OCI-M2 (cell line): ENCODE data around the gene ADISSP.
"Not testable (repeated sequence)": the region's sequence is repeated elsewhere in the genome, so short reads cannot be mapped to it uniquely, and the experiment has no call there.

Experiments used
- DNase-seq: peaks from one replicate; lab custom pipeline; 2025; ENCODE audit not compliant: unreplicated experiment; lab: John Stamatoyannopoulos, UW

Gene ADISSP

DNA sequence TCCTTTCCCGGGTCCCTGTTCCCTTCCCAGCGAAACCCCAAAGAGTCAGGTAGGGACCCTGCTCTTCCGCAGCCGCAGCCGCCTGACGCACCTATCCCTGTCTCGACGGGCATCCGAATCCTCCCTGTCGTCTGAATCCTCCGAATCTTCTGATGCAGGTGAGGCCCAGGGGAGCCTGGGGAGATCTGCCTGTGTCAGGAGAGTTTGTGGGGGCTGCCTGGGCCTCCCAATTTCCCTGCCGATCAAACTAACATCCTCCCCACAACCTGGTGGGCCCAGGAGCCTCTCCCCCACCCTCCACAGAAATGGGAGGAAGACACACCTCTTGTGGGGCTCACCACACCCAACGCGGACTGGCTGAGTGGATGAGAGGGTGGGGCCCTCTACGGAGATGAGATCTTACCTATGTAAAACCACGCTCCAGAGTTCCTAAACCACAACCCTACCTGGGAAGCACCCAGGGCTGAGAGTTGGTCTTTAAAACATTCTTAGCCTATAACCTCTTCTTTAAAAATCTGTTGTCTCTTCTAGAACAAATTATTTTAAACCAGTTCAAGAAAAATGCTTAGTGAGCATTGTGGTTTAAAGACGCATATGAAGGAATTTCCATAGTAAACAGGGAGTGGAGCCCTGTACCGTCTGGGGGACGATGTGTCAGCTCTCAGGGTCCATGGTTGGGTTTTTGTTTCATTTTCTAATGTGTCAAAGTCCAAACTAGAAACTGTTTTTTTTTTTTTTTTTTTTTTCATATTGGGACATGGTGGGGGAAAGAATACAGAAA, 30.2 kb upstream of the ADISSP start:
- DNase-seq: no peak

DNA sequence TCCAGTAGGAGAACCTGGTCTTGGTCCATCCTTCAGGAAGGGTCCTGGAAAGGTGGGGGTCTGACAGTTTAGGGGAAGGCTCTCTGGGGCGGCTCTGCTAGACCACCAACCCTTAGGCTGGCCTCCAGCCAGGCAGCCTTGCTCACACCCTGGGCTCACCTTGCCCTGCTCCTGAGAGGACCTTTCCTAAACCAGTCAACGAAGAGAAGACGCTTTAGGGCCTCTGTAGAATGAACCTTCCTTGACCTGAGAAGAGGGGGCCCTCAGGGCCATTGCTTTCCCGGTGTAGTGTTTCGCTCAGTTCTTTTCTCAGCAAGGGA, 29.6 kb upstream of the ADISSP start:
- DNase-seq: no peak

DNA sequence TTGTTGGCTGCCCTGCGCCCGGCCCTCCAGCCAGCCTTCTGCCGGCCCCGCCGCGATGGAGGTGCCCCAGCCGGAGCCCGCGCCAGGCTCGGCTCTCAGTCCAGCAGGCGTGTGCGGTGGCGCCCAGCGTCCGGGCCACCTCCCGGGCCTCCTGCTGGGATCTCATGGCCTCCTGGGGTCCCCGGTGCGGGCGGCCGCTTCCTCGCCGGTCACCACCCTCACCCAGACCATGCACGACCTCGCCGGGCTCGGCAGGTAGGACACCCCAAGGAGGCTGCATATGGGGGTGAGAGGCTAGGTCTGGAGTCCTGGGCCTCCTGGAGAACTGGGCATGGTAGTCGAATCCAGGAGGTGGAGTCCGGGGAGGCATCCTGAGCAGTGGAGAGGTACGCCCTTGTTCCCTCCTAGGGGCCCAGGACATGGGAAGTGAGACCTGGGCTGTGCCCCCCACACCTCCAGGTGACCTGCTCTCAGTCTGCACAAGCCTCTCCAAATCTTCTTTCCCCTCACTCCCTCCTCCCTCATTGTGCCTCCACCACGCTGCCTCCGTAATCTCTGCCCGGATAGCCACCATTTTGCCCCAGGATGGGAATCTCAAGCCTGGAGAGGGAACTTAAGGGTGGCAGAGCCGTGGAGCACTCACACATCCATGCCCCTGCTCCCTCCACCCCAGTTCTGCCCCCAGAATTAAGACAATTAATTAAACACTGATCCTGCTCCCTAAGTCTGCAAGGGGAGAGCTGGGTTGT, 29.1 kb upstream of the ADISSP start:
- no peak for DNase-seq

DNA sequence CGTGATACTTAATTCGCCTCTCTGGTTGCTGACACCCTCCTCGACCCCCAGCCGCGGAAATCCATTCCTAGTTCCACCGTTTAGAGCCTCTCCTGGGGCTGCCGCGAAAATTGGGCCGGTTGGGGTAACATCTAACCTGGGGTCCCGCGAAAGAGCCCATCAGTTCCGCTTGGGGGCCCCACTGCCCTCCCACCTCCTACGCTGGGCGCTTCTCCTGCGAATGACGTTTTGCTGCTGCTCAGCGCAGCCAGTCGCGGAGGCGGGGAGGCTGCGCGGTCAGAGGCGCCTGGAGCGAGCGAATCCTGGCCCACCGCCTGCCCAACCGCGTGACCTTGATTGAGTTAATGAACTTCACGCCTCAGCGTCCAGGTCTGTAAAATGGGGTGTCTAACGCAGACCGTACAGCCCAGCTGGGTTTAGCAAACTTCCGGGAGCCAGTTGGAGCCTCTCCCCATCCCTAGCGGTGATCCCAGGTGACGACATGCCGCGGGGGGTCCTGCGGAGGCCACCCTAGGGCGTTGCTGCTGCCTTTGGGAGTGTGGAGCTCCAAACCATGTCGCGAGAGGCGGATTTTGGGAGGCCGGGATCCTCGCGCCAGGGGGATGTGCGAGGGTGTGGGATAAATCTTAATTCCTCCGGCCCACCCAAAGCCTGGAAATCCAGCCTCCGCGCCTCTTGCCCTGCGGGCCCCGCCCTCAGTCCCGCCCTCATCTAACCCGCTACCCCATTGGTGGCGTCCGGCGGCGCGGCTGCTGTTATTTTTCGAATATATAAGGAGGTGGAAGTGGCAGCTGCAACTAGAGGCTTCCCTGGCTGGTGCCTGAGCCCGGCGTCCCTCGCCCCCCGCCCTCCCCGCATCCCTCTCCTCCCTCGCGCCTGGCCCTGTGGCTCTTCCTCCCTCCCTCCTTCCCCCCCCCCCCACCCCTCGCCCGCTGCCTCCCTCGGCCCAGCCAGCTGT, 28.2 kb upstream of the ADISSP start, which contains the start of gene CDC25B:
CDC25B (plus strand) TSS at position 800 of the 958 bp plus-strand sequence. CDS start 222 bp downstream, outside the sequence.
- peak; percentile 54 for DNase-seq

DNA sequence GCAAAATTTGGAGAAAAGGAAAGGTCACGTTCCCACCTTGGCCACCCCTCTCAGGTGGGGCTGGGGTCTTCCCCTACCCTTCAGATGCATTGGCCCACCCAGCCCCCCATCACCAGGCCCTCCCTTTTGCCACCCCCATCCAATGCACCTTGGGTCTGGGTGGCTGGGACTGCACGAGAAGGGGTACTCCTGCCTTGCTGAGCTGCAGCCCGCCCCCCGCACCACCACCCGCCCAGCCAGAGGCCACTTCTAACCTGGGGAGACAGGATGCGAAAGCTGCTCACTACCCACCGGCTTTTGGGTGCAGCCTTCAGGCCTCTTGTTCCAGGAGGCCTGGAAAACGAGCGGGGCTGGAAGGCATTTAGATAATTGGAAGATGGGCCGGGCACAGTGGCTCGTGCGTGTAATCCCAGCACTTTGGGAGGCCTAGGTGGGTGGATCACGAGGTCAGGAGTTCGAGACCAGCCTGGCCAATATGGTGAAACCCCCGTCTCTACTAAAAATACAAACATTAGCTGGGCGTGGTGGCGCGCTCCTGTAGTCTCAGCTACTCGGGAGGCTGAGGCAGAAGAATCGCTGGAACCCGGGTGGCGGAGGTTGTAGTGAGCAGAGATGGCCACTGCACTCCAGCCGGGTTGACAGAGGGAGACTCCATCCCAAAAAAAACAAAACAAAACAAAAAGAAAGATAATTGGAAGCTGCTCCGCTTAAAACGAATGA, 27.3 kb upstream of the ADISSP start:
- DNase-seq: no peak

DNA sequence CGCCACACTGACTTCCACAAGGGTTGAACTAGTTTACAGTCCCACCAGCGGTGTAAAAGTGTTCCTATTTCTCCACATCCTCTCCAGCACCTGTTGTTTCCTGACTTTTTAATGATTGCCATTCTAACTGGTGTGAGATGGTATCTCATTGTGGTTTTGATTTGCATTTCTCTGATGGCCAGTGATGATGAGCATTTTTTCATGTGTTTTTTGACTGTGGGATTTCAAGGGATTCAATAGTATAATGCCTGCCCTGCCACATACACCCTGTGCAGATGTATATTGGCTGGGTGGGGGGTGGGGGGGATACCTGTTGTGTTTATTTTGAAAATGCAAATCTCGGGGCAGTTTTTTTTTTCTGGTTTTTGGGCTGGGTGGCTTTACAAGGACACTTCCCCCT, 26.6 kb upstream of the ADISSP start:
- not testable (repeated sequence) for DNase-seq

DNA sequence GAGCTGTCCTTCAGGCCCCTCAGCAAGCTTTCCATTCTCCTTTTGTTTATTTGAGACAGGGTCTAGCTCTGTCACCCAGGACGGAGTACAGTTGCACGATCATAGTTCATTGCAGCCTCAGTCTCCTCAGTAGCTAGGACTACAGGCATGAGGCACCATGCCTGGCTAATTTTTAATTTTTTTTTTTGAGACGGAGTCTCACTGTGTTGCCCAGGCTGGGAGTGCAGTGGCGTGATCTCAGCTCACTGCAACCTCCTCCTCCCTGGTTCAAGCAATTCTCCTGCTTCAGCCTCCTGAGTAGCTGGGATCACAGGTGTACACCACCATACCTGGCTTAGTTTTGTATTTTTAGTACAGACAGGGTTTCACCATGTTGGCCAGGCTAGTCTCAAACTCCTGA, 21.6 kb upstream of the ADISSP start:
- DNase-seq: not testable (repeated sequence)

DNA sequence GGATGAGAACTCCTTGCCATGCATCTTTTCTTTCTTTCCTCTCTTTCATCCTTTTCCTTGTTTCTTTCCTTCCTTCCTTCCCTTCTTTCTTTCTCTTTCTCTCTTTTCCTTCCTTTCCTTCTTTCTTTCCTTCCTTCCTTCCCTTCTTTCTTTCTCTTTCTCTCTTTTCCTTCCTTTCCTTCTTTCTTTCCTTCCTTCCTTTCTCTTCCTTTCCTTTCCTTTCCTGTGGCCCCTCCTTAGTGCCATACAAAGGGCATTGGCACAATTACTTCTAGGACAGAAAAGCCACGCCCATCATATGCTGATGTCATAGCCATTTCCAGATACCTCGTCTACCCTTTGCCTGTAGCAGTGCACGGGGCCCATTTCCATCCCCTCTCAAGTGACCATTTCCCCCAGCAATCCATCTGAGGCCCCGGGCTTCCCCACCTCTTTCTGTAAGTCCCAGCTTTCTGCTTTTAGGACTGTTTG, 21.2 kb upstream of the ADISSP start:
- DNase-seq: no peak

DNA sequence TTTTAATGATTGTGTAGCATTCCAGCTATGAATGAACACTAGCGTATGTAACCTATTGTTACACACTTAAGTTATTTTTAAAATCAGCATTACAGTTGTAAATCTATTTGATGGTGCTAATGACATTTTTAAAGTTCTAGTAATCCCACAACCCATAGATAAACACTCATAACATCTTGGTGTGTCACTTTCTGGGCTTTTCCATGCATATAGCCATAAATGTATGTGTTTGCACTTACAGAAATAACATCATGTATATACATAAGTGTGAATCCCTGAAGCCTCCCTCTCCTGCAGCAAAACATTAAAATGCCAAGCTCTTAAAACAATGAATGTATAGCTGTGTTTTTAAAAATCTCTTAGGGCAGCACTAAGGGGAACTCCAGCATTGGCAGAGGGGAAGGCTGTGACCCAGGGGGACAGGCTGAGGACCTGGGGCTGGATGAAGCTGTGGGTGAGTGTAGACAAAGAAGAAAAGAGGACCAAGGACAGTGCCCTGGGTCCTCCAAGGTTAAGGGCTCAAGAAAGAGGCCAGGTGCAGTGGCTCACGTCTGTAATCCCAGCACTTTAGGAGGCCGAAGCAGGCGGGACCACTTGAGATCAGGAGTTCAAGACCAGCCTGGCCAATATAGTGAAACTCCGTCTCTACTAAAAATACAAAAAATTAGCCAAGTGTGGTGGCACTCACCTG, 19.9 kb upstream of the ADISSP start:
- no peak for DNase-seq

DNA sequence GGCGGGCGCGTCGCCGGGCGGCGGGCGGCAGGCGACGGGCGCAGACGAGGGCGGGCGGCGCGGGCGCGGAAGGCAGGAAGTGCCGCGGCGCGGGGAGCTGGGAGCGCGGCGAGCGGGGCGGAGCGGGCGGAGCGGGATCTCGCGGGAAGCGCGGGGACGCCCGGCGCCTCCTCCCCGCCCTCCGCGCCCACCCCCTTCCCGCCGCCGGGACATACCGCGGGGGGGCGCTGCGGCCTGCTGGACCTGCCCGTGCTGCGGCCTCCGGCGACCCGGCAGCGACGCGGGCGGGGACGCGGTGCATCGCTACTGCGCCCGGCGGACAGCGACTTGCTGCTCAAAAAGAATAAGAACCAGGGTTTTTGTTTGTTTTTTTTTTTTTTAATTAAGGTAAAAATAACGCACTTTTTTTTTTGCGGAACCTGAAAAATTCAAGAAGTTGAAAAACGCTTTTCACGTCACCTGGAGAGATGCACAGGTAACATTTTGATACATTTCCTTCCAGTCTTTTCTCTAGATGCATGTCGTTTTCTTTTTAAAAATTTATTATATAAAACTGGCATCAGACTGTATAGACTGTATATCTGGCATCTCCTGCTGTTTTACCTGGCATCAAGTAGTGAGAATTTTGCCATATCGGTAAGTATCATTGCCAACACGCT, 19.2 kb upstream of the ADISSP start, which contains the start of gene CENPB:
CENPB (minus strand) TSS at position 76 of the 659 bp plus-strand sequence. CDS start 257 bp downstream, outside the sequence.
- no peak for DNase-seq

DNA sequence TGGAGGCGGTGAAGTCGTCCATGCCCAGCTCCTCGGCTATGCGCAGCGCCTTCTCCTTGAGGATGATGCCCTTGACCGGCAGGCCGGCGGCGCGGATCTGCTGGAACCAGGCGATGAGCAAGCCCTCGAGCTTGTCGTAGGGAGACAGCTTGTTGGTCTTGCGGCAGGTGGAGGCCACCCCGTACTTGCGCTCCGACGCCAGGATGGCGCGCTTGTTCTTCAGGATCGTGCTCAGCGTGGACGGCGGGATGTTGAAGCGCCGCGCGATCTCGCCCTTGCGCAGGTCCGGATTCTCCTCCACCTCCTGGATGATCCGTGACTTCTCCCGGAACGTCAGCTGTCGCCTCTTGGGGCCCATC, 18.6 kb upstream of the ADISSP start:
- no peak for DNase-seq

DNA sequence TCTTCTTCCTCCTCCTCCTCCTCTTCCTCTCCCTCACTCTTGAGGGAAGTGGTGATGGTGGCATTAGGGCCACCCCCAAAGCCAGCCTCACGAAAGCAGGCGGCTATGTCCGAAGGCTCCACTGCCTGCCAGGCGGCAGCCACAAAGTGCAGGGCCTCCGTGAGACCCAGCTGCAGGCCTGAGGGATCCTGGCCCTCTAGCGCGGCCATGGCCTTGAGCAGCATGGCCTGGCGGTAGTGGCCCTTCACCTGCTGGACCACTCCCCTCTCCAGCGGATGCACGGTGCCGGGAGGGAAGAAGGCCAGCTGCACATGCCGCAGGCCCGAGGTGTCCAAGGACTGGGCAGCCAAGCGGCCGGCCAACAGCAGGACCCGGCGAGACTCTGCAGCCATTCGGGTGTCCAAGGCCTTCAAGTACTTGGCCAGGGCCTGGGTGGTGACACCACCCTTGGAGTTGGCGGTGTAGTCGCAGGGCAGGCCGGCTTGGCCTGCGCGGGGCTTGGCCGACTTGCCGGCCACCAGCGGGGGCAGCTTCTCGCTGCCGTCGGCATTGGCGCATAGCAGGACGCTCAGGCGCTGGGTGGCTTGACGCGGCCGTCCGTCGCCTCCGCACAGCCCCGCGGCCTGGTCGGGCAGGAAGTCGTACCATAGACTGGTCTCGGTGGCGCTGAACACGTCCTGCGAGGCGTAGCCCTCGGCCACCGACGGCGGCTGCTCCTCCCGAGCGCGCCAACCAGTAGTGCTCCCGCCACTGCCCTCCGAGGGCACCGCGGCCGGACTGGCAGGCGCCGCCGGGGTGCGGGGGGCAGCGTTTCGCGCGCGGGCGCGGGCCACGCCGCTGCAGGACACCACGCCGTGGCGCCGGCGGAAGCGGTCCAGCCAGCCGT, 17.9 kb upstream of the ADISSP start:
- no peak for DNase-seq

DNA sequence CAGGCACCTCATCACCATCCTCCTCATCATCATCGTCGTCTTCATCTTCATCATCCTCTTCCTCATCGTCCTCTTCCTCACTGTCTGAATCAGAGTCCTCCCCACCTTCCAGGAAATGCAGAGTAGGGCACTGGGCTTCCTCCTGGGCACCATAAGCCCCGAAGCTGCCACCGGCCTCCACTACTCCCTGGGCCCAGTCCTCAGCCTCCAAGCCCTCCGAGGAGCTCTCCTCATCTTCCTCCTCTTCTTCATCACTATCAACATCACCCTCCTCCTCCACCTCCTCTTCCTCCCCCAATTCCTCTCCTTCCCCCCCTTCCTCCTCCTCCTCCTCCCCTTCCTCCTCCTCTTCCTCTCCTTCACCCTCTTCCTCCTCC, 17.3 kb upstream of the ADISSP start:
- DNase-seq: no peak

DNA sequence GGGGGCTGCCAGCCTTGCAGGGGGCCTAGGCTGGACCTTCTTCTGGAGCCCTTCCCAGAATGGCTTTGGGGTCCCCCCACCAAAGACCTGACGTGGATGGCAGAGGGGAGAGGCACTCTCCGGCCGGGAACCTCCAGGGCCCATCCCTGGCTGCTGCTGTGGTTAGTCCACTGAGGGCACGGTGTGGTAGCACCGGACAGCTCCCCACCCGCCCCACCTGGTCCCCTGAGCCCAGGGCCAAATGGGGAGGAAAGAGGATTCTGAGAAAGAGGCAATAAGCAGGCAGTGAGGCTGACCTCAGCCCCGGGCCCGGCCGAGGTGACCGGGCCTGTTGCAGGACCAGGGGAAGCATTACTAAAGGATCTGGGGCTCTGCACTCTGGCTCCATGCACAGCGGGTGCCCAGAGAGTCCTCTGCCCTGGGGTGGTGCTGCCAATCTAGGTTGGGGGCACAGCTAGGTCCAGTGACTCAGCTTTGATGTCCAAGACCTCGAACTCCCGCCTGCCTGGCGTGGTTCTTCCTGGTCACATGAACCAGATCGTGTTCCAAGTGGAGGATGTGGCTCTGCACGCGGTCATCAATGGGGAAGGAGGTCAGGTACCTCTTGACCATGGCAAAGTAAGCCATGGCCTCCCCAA, 16.8 kb upstream of the ADISSP start:
- DNase-seq: no peak

DNA sequence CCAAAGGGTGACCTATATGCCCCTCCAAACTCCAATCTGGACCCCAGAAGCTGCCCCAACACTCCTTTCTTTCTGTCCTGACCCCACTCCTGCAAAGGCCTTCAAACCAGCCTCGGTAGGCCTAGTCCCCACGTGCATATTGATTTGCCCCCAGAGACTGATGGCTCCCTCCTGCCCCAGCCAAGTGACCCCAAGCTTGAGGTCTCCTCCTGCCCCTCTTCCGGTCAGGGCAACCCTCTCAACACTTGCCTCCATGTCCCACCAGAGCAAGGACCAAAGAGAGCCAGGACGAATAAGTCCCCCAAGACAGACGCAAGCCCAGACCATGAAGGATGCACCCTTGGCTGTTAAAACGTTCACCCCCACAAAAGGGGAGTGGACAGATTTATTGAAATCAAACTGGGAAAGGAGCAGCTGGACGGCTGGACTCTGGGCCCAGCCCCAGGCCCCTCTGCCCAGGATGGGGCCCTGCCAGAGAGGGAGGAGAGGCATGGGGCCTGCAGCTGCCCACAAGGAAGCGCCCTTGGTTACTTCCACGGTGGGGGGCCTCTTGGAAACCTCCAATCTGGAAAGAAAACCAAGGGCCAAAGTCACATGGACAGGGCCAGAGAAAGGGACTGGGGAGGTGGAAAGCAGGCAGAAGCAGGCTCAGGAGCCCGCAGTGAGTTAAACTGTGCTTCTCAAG, 16.1 kb upstream of the ADISSP start:
- DNase-seq: no peak

DNA sequence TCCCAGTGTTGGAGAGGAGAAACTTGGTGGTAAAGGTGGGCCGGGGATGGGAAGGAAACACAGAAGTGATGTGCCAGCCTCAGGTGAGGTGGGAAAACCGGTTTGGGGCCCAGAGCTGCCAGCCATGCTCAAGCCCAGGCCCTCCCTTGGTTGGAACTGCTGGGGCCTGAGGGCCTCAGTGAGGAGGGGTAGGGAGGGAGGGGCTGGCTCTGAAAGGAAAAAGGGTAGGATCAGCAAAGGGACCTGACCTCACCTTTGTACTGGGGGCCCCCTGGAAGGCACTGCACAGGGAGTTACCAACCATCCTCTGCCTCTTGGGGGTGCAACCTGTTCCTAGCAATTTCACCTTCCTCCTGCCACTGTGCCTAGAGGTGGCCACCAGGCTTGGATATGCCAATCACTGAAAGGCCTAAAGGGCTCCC, 15.5 kb upstream of the ADISSP start:
- no peak for DNase-seq

DNA sequence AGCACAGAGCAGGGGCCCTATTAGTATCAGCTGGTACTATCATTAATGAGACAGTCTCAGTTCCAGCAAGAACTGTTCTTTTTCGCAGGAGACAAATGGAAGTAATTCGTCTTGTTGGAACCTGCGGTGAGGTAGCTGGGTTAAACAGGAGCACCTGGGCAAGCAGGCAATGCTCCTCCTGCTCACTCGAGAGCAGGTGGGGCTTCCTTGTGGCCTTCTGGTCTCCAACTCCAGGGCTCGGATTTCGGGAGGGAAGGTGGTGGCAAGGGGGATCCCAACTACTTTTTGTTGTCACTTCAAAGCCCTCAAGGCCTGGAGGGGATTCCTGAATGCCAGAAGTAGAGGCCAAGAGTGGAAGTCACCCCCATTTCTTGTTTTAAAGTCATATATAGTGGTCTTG, 15.0 kb upstream of the ADISSP start:
- no peak for DNase-seq
